CD14-positive monocyte (primary cell): Measurements from ENCODE around the gene EIPR1. TPM values are rescaled to one million over a fixed set of nuclear protein-coding genes. Genes with fewer than 3 reads are reported as not detected.

ENCODE experiments used
- DNase-seq, 3 donors: peaks; one replicate each; pipeline ENCODE4 v3.0.0-alpha.2; 2011 to 2022
- H2AFZ ChIP-seq: 2 replicates; pipeline ENCODE4 v1.6.0; 2012; ENCODE audit warnings: mild to moderate bottlenecking, low read depth, low read length, inconsistent platforms; ENCODE audit not compliant: insufficient read depth, poor library complexity, severe bottlenecking
- H3K27ac ChIP-seq, 2 donors: 1 replicate in 1 of 2; 2 replicates in 1 of 2; pipeline ENCODE4 v1.5.1; 2012 to 2013; ENCODE audit warnings: low read length in 2 of 2, control low read depth in 1 of 2, inconsistent platforms in 1 of 2, low read depth in 1 of 2, mild to moderate bottlenecking in 1 of 2
- H3K27me3 ChIP-seq, 2 donors: one replicate each; pipeline versions ENCODE4 v1.6.0 to v1.6.1; 2011 to 2013; ENCODE audit warnings: low read length in 2 of 2; ENCODE audit not compliant: control insufficient read depth in 2 of 2, insufficient read depth in 2 of 2
- H3K36me3 ChIP-seq, 2 donors: replicated peaks in 1 of 2; 1 replicate in 1 of 2; 2 replicates in 1 of 2; pipeline versions ENCODE4 v1.5.1 to v1.6.1; 2012 to 2013; ENCODE audit warnings: low read length in 2 of 2, control low read depth in 1 of 2, inconsistent platforms in 1 of 2, mild to moderate bottlenecking in 1 of 2; ENCODE audit not compliant: insufficient read depth in 2 of 2, control insufficient read depth in 1 of 2
- H3K4me1 ChIP-seq, 2 donors: 1 replicate in 1 of 2; 2 replicates in 1 of 2; pipeline versions ENCODE4 v1.5.1 to v1.6.1; 2012 to 2013; ENCODE audit warnings: low read length in 2 of 2, control low read depth in 1 of 2, inconsistent platforms in 1 of 2, mild to moderate bottlenecking in 1 of 2, moderate library complexity in 1 of 2; ENCODE audit not compliant: insufficient read depth in 2 of 2, control insufficient read depth in 1 of 2
- H3K4me2 ChIP-seq: replicated peaks from 2 replicates; pipeline ENCODE3; 2012; ENCODE audit warnings: low read length, moderate library complexity, mild to moderate bottlenecking; ENCODE audit not compliant: poor library complexity, severe bottlenecking; ENCODE audit errors: extremely low read depth
- H3K4me3 ChIP-seq, 3 experiments: fragments of 200-600 bp in 1 of 3; sonication (generic) in 1 of 3; replicated peaks in 1 of 3; 1 replicate in 2 of 3; 2 replicates in 1 of 3; pipeline ENCODE4 v1.5.1; 2011 to 2013; ENCODE audit warnings: low read length in 3 of 3, mild to moderate bottlenecking in 3 of 3, control low read depth in 2 of 3, low read depth in 2 of 3, inconsistent platforms in 1 of 3, moderate library complexity in 1 of 3
- H3K79me2 ChIP-seq: 2 replicates; pipeline ENCODE4 v1.6.0; 2012; ENCODE audit warnings: mild to moderate bottlenecking, control low read depth, inconsistent platforms, low read length, moderate library complexity; ENCODE audit not compliant: insufficient read depth
- H3K9ac ChIP-seq: 2 replicates; pipeline ENCODE4 v1.6.0; 2017; ENCODE audit warnings: low read length, mild to moderate bottlenecking; ENCODE audit not compliant: insufficient read depth, poor library complexity, severe bottlenecking
- H3K9me3 ChIP-seq, 2 donors: replicated peaks in 1 of 2; 1 replicate in 1 of 2; 2 replicates in 1 of 2; pipeline versions ENCODE4 v1.5.1 to v1.6.1; 2012 to 2013; ENCODE audit warnings: low read length in 2 of 2, control low read depth in 1 of 2; ENCODE audit not compliant: control insufficient read depth in 1 of 2, insufficient read depth in 1 of 2
- H4K20me1 ChIP-seq: 2 replicates; pipeline ENCODE4 v1.6.0; 2012; ENCODE audit warnings: mild to moderate bottlenecking, low read length, control low read depth, moderate library complexity; ENCODE audit not compliant: insufficient read depth
- H3K27ac Mint-ChIP-seq, 7 donors: one replicate each; pipeline ENCODE4 v1.8.0; 2020; ENCODE audit warnings: mild to moderate bottlenecking in 7 of 7, mixed read lengths in 7 of 7, moderate library complexity in 6 of 7, inconsistent platforms in 2 of 7
- H3K27me3 Mint-ChIP-seq, 3 donors: one replicate each; pipeline ENCODE4 v1.8.0; 2021 to 2022; ENCODE audit warnings: low read depth in 3 of 3, mild to moderate bottlenecking in 3 of 3, mixed read lengths in 3 of 3, moderate library complexity in 3 of 3, inconsistent platforms in 1 of 3
- H3K36me3 Mint-ChIP-seq, 2 donors: one replicate each; pipeline ENCODE4 v1.8.0; 2020; ENCODE audit warnings: mixed read lengths in 2 of 2, inconsistent platforms in 1 of 2, mild to moderate bottlenecking in 1 of 2
- H3K4me1 Mint-ChIP-seq: one replicate; pipeline ENCODE4 v1.8.0; 2020; ENCODE audit warnings: mild to moderate bottlenecking, mixed read lengths
- H3K4me3 Mint-ChIP-seq, 2 donors: one replicate each; pipeline ENCODE4 v1.8.0; 2020; ENCODE audit warnings: mild to moderate bottlenecking in 2 of 2, mixed read lengths in 2 of 2, moderate library complexity in 1 of 2
- H3K9me3 Mint-ChIP-seq, 7 donors: one replicate each; pipeline ENCODE4 v1.8.0; 2020 to 2022; ENCODE audit warnings: mixed read lengths in 7 of 7, mild to moderate bottlenecking in 6 of 7, moderate library complexity in 6 of 7, inconsistent platforms in 2 of 7
- CTCF ChIP-seq: fragments of 200-600 bp; IDR thresholded peaks from one replicate; pipeline ENCODE4 v1.8.0; 2022; ENCODE audit warnings: antibody characterized with exemption, mild to moderate bottlenecking
- WGBS: methylation state at CpG from one replicate; pipeline ENCODE4 v1.1.5; 2013; ENCODE audit warnings: missing lambda C conversion rate; ENCODE audit not compliant: insufficient coverage; 5-methylcytosine and 5-hydroxymethylcytosine counted together
- intact Hi-C, 2 donors: fragments of 100-400 bp; cut with micrococcal nuclease; formaldehyde crosslinking; loops; one replicate each; pipeline versions ENCODE4 v1.15.0 to v1.15.1; 2023
- polyA plus RNA-seq, 3 donors: library from polyadenylated mRNA; depleted of rRNA in 1 of 3; unstranded in 2 of 3; stranded (reverse) in 1 of 3; fragments of 300-500 nt in 2 of 3; fragments of >200 nt in 1 of 3; fragmentation: Illumina TruSeq in 2 of 3; gene quantifications; 1 replicate in 2 of 3; 2 replicates in 1 of 3; pipeline ENCODE4 v1.2.3, GENCODE V29; 2012 to 2021

The EIPR1 gene
- polyA plus RNA-seq, 3 donors = 19.0 to 22.4 (median 20.8) TPM

GRCh38 chr2:3154146-3154545 lies 223.5 kb downstream of the EIPR1 start:
- Histone ChIP-seq H3K27ac (no peak overlapping the region), H4K20me1 (no peaks in the 10 kb centered on the region), H2AFZ (no peak overlapping the region), H3K27me3 (no peaks in the 10 kb centered on the region), H3K36me3 (no peaks in the 10 kb centered on the region), H3K9me3 (peaks cover 0 to 9% of the 10 kb centered on the region in 2 donors), H3K9ac (no peak overlapping the region), H3K4me2 (no peak overlapping the region), H3K4me1 (no peaks in the 10 kb centered on the region), H3K4me3 (no peak overlapping the region), H3K79me2 (no peaks in the 10 kb centered on the region)
- 46% methylated on average over 2 of the region's 7 CpGs for WGBS
- intact Hi-C loops = no loop called here
- H3K9me3 Mint-ChIP-seq = peaks cover 2 to 17% (median 7%) of the 10 kb centered on the region in 7 donors
- no peak for TF ChIP-seq CTCF
- H3K4me3 Mint-ChIP-seq = no peak overlapping the region
- peaks cover 2% of the 10 kb centered on the region for H3K4me1 Mint-ChIP-seq
- peaks cover 0 to 2% (median 1%) of the 10 kb centered on the region in 3 donors for H3K27me3 Mint-ChIP-seq
- H3K27ac Mint-ChIP-seq = no peak overlapping the region
- DNase-seq = no peak
- H3K36me3 Mint-ChIP-seq = peaks cover 0 to 4% of the 10 kb centered on the region in 2 donors

- peaks cover 0 to 4% of the 10 kb centered on the region in 2 donors for H3K36me3 Mint-ChIP-seq
- Histone ChIP-seq H2AFZ (no peak overlapping the region), H3K27ac (no peak overlapping the region), H3K27me3 (no peaks in the 10 kb centered on the region), H3K9ac (no peak overlapping the region), H3K9me3 (peaks cover 0 to 9% of the 10 kb centered on the region in 2 donors), H4K20me1 (no peaks in the 10 kb centered on the region), H3K36me3 (no peaks in the 10 kb centered on the region), H3K79me2 (no peaks in the 10 kb centered on the region), H3K4me2 (no peak overlapping the region), H3K4me3 (no peak overlapping the region), H3K4me1 (no peaks in the 10 kb centered on the region)
- WGBS = 100% methylated on average over 4 of the region's 6 CpGs
- H3K9me3 Mint-ChIP-seq = peaks cover 2 to 13% (median 7%) of the 10 kb centered on the region in 7 donors
- H3K27ac Mint-ChIP-seq = peak overlapping the region in 1 of 7 donors; percentile 46
- H3K4me1 Mint-ChIP-seq = peaks cover 2% of the 10 kb centered on the region
- TF ChIP-seq CTCF = no peak
- H3K4me3 Mint-ChIP-seq = no peak overlapping the region
- no peak for DNase-seq
- peaks cover 0 to 1% (median 0%) of the 10 kb centered on the region in 3 donors for H3K27me3 Mint-ChIP-seq
- intact Hi-C loops = no loop called here
These were observed 226.3 kb downstream of the EIPR1 start for GRCh38 chr2:3151153-3151918.
